NB4 (cell line): ENCODE results near the gene ILF2.
"Not testable (repeated sequence)": the region's sequence is repeated elsewhere in the genome, so short reads cannot be mapped to it uniquely, and the experiment has no call there.

Experiments
- MYC ChIP-seq: IDR thresholded peaks from 2 replicates; pipeline ENCODE4 v1.6.1; 2011; ENCODE audit warnings: low read depth, low read length
- POLR2A ChIP-seq: IDR thresholded peaks from 2 replicates; pipeline ENCODE4 v1.6.1; 2011; ENCODE audit warnings: mild to moderate bottlenecking; ENCODE audit not compliant: insufficient read length; ENCODE audit errors: extremely low read depth
- TF ChIP-seq, protein P1 (sequence below): IDR thresholded peaks from 2 replicates; pipeline ENCODE4 v1.6.1; 2011; ENCODE audit warnings: low read depth, low read length
- TF ChIP-seq, protein P2 (sequence below): IDR thresholded peaks from one replicate; pipeline ENCODE4 v1.5.1; 2012; ENCODE audit warnings: low read depth, low read length

DNA sequence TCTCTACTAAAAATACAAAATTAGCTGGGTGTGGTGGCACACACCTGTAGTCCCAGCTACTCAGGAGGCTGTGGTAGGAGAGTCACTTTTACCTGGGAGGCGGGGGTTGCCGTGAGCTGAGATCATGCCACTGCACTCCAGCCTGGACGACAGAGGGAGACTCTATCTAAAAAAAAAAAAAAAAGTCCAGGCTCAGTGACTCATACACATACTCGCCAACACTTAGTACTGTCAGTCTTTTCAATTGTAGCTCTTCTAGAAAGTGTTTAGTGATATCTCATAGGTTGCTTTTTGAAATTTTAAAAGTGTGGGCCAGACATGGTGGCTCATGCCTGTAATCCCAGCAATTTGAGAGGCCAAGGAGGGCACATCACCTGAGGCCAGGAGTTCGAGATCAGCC, 45.4 kb upstream of the ILF2 start:
- TF ChIP-seq, protein P1, sequence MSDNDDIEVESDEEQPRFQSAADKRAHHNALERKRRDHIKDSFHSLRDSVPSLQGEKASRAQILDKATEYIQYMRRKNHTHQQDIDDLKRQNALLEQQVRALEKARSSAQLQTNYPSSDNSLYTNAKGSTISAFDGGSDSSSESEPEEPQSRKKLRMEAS, result not testable (repeated sequence)
- not testable (repeated sequence) for TF ChIP-seq POLR2A, MYC
- TF ChIP-seq, protein P2, sequence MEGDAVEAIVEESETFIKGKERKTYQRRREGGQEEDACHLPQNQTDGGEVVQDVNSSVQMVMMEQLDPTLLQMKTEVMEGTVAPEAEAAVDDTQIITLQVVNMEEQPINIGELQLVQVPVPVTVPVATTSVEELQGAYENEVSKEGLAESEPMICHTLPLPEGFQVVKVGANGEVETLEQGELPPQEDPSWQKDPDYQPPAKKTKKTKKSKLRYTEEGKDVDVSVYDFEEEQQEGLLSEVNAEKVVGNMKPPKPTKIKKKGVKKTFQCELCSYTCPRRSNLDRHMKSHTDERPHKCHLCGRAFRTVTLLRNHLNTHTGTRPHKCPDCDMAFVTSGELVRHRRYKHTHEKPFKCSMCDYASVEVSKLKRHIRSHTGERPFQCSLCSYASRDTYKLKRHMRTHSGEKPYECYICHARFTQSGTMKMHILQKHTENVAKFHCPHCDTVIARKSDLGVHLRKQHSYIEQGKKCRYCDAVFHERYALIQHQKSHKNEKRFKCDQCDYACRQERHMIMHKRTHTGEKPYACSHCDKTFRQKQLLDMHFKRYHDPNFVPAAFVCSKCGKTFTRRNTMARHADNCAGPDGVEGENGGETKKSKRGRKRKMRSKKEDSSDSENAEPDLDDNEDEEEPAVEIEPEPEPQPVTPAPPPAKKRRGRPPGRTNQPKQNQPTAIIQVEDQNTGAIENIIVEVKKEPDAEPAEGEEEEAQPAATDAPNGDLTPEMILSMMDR, result not testable (repeated sequence)
